ENCODE results near the gene HHIPL1. TPM values are rescaled to one million over a fixed set of nuclear protein-coding genes. Genes with fewer than 3 reads are reported as not detected.

HHIPL1 gene
- total RNA-seq, 4 donors from 2014 or later = 0.13 to 4.7 (median 0.56) TPM

- no peaks in the 10 kb centered on the region for H3K4me1 ChIP-seq
- H3K36me3 ChIP-seq = no peaks in the 10 kb centered on the region
- H3K27me3 ChIP-seq = no peaks in the 10 kb centered on the region
- H3K9me3 ChIP-seq = no peaks in the 10 kb centered on the region
- WGBS = 94% methylated on average over 7 of the region's 14 CpGs
- no peak overlapping the region for H3K27ac ChIP-seq
- TF ChIP-seq EP300 (IDR thresholded peaks at IDR 0.05) (no peak), POLR2A (IDR thresholded peaks at IDR 0.05) (no peak), POLR2AphosphoS5 (IDR thresholded peaks at IDR 0.05) (no peak), CTCF (IDR thresholded peaks at IDR 0.05) (no peak)
- H3K4me3 ChIP-seq = no peak overlapping the region
- DNase-seq (ENCODE audit: low spot score in 2 of 2) = peak in 1 of 2 donors; percentile 48
Measured at GRCh38 chr14:99716850-99717681, 72.1 kb downstream of the HHIPL1 start.

GRCh38 chr14:99717682-99718013 is 72.7 kb downstream of the HHIPL1 start:
- Histone ChIP-seq H3K27ac (no peak overlapping the region), H3K4me3 (no peak overlapping the region), H3K9me3 (no peaks in the 10 kb centered on the region), H3K4me1 (no peaks in the 10 kb centered on the region), H3K27me3 (no peaks in the 10 kb centered on the region), H3K36me3 (no peaks in the 10 kb centered on the region)
- DNase-seq (ENCODE audit: low spot score in 2 of 2) = no peak
- TF ChIP-seq EP300 (IDR thresholded peaks at IDR 0.05) (no peak), POLR2A (IDR thresholded peaks at IDR 0.05) (no peak), CTCF (IDR thresholded peaks at IDR 0.05) (no peak)
- 70% methylated on average over 4 of the region's 5 CpGs for WGBS

- Histone ChIP-seq H3K27ac (no peak overlapping the region), H3K9me3 (no peaks in the 10 kb centered on the region), H3K4me1 (no peaks in the 10 kb centered on the region), H3K4me3 (no peak overlapping the region), H3K36me3 (no peaks in the 10 kb centered on the region), H3K27me3 (no peaks in the 10 kb centered on the region)
- 80% methylated on average over 10 of the region's 14 CpGs for WGBS
- TF ChIP-seq CTCF (IDR thresholded peaks at IDR 0.05) (no peak), POLR2AphosphoS5 (IDR thresholded peaks at IDR 0.05) (no peak), POLR2A (IDR thresholded peaks at IDR 0.05) (no peak), EP300 (IDR thresholded peaks at IDR 0.05) (no peak)
- DNase-seq (ENCODE audit: low spot score in 2 of 2) = peak in 1 of 2 donors; percentile 62
Measured at GRCh38 chr14:99718031-99718810, 73.3 kb downstream of the HHIPL1 start.

- TF ChIP-seq POLR2AphosphoS5 (IDR thresholded peaks at IDR 0.05) = no peak
- no peaks in the 10 kb centered on the region for H3K27me3 ChIP-seq
- H3K4me3 ChIP-seq = no peak overlapping the region
- no peaks in the 10 kb centered on the region for H3K4me1 ChIP-seq
- H3K9me3 ChIP-seq = no peaks in the 10 kb centered on the region
- WGBS = 88% methylated on average over 5 of the region's 5 CpGs
- no peak overlapping the region for H3K27ac ChIP-seq
- H3K36me3 ChIP-seq = no peaks in the 10 kb centered on the region
- DNase-seq (ENCODE audit: low spot score in 2 of 2) = peak in 1 of 2 donors; percentile 48
Measured at GRCh38 chr14:99718811-99719192, 73.9 kb downstream of the HHIPL1 start.

- H3K27ac ChIP-seq = no peak overlapping the region
- DNase-seq (ENCODE audit: low spot score in 2 of 2) = peak in 1 of 2 donors; percentile 40
- 93% methylated on average over 15 of the region's 18 CpGs for WGBS
- H3K36me3 ChIP-seq = no peaks in the 10 kb centered on the region
- H3K4me1 ChIP-seq = no peaks in the 10 kb centered on the region
- no peaks in the 10 kb centered on the region for H3K9me3 ChIP-seq
- no peak overlapping the region for H3K4me3 ChIP-seq
- no peaks in the 10 kb centered on the region for H3K27me3 ChIP-seq
- TF ChIP-seq CTCF (IDR thresholded peaks at IDR 0.05) (no peak), EP300 (IDR thresholded peaks at IDR 0.05) (no peak), POLR2A (IDR thresholded peaks at IDR 0.05) (no peak)
Measured at GRCh38 chr14:99720941-99721791, 76.2 kb downstream of the HHIPL1 start.

Measured in suprapubic skin (tissue), 4 donors.